Choroid plexus epithelial cell (primary cell): ENCODE results near the gene SYP.

Experiments used
- DNase-seq: peaks from one replicate; pipeline ENCODE4 v3.0.0-alpha.2; 2010; ENCODE audit warnings: low read depth
- H3K4me3 ChIP-seq: 2 replicates; pipeline ENCODE4 v1.5.1; 2011; ENCODE audit warnings: low read depth, mild to moderate bottlenecking, control low read depth, low read length, moderate library complexity
- TF ChIP-seq, protein P1 (sequence below): conservative IDR thresholded peaks from 2 replicates; pipeline ENCODE4 v1.5.1; 2011; ENCODE audit warnings: low read depth, mild to moderate bottlenecking, control low read depth, inconsistent platforms, low read length, moderate library complexity

Gene SYP

DNA sequence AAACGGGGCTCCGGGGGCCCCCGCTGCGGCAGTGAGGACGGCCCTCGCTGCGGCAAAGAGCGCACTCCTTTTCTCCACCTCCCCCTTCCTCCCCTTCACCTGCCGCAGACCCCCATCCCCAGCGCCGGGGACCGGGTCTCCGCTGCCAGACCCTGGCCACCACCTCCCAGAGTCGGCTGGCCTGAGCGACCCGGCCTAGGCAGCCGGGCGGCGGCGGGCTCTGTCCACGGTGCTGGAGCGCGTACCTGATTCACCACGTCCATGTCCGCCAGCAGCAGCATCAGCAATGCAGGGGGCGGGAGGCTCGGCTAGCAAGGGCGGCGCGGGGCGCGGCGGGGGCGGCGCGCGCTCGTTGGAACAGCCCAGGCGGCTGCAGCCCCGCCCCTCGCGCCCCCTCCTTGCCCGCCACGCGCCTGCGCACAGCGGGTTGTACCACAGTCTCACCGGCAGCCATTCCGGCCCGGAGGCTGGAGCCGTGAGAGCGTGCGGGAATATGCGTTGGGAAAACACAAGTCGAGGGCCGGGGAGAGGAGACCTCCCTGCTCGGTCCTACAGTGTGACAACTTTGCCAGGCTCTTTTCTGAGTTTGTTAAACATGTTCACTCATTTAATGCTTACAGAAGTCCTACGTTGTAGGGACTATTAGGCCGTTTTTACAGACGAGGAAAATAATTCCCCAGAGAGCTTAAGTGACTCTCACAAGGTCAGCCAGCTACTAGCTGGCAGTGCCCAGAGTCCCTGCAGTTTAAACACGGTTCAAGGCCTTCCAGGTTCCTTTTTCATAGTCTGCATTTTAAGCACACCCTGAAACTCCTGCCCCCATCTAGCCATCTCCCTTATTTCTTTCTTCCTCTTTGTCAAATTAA lies at the start of gene SYP:
Gene SYP, minus strand, starts transcription at position 288 of the 866 bp plus-strand sequence. Its CDS starts 7 bp downstream, at position 281.
- DNase-seq, result peak; percentile 90
- TF ChIP-seq, protein P1, sequence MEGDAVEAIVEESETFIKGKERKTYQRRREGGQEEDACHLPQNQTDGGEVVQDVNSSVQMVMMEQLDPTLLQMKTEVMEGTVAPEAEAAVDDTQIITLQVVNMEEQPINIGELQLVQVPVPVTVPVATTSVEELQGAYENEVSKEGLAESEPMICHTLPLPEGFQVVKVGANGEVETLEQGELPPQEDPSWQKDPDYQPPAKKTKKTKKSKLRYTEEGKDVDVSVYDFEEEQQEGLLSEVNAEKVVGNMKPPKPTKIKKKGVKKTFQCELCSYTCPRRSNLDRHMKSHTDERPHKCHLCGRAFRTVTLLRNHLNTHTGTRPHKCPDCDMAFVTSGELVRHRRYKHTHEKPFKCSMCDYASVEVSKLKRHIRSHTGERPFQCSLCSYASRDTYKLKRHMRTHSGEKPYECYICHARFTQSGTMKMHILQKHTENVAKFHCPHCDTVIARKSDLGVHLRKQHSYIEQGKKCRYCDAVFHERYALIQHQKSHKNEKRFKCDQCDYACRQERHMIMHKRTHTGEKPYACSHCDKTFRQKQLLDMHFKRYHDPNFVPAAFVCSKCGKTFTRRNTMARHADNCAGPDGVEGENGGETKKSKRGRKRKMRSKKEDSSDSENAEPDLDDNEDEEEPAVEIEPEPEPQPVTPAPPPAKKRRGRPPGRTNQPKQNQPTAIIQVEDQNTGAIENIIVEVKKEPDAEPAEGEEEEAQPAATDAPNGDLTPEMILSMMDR, result no peak
- H3K4me3 ChIP-seq, result peak within 1 kb of the TSS; percentile 40

DNA sequence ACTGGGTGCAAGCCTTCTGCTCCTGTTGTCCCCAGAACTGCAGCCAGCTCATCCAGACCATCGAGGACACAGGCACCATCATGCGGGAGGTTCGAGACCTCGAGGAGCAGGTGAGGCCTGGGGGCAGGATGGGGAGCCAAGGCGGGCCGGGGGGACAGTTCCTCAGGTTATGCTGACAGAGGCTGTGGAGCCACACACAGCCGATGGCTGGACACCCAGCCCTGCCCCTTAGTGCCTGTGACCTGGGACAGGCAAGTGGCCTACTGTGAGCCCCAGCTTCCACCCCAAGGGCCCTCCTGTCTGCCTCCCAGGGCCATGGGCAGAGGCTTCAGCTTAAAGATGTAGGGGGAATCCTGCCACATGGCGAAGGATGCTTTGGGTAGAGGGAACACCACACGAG lies 49.6 kb upstream of the SYP start:
- no peak for DNase-seq
- TF ChIP-seq, protein P1, result no peak
- no peak overlapping the region for H3K4me3 ChIP-seq

DNA sequence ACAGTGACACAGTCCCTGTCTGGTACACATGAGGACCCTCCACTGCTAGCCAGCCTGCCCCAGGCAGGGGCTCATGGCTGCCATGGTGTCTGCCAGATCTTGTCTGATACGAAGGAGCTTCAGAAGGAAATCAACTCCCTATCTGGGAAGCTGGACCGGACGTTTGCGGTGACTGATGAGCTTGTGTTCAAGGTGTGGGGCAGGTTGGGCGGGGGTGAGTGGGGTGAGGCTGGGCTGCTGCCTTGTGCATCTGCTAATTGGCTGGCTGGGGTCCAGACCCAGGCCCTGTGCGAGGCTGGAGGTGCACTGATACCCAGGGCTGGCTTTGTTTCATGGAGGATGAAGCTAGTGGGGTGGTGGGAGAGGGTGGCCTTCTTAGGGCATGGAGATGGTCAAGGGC lies 49.1 kb upstream of the SYP start:
- H3K4me3 ChIP-seq, result no peak overlapping the region
- TF ChIP-seq, protein P1, result no peak
- DNase-seq, result no peak

DNA sequence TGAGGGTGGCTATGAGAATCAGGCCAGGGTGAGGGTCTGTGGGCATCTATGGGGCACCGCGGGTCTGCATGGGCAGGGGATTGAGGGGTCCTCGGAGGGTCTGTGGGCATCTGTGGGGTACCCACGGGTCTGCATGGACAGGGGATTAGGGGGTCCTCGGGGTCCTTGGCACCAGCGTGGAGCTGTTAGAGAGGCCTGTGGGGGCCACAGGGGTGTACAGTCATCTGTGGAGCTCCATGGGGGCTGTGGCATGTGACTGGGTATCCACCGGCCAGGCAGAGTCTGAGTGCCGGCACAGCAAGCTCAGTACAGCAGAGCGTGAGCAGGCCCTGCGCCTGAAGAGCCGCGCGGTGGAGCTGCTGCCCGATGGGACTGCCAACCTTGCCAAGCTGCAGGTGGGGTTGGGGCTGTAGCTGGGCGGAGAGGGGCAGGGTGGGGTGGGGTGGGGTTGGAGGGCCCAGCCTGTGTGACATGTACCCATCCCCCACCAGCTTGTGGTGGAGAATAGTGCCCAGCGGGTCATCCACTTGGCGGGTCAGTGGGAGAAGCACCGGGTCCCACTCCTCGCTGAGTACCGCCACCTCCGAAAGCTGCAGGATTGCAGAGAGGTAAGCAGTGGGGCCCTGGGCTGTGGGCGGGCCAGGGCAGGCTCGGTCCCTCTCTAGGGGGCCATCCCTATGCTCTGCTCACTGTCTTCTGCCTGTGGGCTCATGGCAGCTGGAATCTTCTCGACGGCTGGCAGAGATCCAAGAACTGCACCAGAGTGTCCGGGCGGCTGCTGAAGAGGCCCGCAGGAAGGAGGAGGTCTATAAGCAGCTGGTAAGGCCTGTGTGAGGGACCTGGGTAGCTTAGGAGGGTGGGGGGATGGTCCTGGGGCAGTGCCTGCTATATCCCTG lies 48.2 kb upstream of the SYP start:
- TF ChIP-seq, protein P1, result no peak
- no peak for DNase-seq
- H3K4me3 ChIP-seq, result no peak overlapping the region

DNA sequence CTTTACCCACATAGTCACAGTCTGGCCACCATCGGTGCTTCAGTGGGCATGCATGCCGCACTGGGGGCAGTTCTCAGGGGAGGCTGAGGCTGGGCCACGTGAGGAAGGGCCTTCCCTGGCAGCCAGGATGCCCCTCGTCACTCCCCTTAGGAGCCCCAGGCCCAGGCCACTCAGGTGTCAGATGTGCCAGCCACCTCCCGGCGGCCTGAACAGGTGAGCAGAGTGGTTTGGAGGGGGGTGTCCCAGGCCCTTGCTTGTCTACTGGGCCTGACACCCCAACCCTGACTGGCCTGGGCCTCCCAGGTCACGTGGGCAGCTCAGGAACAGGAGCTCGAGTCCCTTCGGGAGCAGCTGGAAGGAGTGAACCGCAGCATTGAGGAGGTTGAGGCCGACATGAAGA lies 47.4 kb upstream of the SYP start:
- no peak for DNase-seq
- TF ChIP-seq, protein P1, result no peak
- H3K4me3 ChIP-seq, result no peak overlapping the region

DNA sequence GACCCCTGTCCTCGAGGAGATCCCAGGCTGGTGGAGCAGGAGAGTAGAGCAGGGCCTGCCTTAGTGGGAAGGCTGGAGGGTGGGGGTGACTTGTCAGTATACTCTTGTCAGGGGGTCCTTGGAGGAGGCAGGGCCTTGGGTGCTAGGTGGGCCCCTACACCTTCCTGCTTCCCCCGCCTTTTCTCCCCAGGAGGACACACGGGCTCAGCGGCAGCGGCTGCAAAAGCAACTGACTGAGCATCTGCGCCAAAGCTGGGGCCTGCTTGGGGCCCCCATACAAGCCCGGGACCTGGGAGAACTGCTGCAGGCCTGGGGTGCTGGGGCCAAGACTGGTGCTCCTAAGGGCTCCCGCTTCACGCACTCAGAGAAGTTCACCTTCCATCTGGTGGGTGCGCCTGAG lies 46.5 kb upstream of the SYP start:
- H3K4me3 ChIP-seq, result no peak overlapping the region
- DNase-seq, result no peak
- TF ChIP-seq, protein P1, result no peak
